ENCODE results near the gene SUGCT. TPM values are rescaled to one million over a fixed set of nuclear protein-coding genes. Genes with fewer than 3 reads are reported as not detected.

The SUGCT gene
- total and polyA plus RNA-seq, 2 of the 13 experiments (the other 11 are each of a cell fraction or from before 2014, with no cell fraction given): 10.1 to 22.2 TPM

GRCh38 chr7:40283391-40283790 is 148.6 kb downstream of the SUGCT start (continued):
- TF ChIP-seq MTF1 (CRISPR knock-in tag; IDR thresholded peaks at IDR 0.05) (no peak), ZNF407 (CRISPR knock-in tag; IDR thresholded peaks at IDR 0.05; ENCODE audit: not compliant biosample characterization) (no peak)

GRCh38 chr7:40288827-40289226 is 154.0 kb downstream of the SUGCT start:
- Histone ChIP-seq H3K4me2 (ENCODE audit: low read depth, low read length) (no peak overlapping the region), H4K20me1 (ENCODE audit: insufficient read depth, low read length) (no peaks in the 10 kb centered on the region), H3K4me1 (ENCODE audit: insufficient read depth, low read length) (no peaks in the 10 kb centered on the region), H3K36me3 (replicated peaks in 1 of 2; ENCODE audit: control insufficient read depth in 1 of 2, insufficient read depth in 2 of 2, low read length in 2 of 2) (no peaks in the 10 kb centered on the region), H3K27me3 (ENCODE audit: control insufficient read depth in 1 of 2, insufficient read depth in 2 of 2, low read length in 2 of 2) (no peaks in the 10 kb centered on the region), H3K9me3 (ENCODE audit: low read length) (no peaks in the 10 kb centered on the region), H3K27ac (ENCODE audit: extremely low read length, insufficient read depth, low read length) (no peak overlapping the region), H3K79me2 (ENCODE audit: insufficient read depth, low read length) (no peaks in the 10 kb centered on the region), H3K4me3 (replicated peaks in 1 of 3; ENCODE audit: insufficient read depth in 1 of 3, low read depth in 2 of 3, low read length in 3 of 3) (no peak overlapping the region), H2AFZ (ENCODE audit: low read length) (no peak overlapping the region), H3K9ac (ENCODE audit: insufficient read depth, low read depth, low read length) (no peak overlapping the region)
- ATAC-seq (no peak), DNase-seq (ENCODE audit: low spot score) (no peak), FAIRE-seq (no peak)
- WGBS (ENCODE audit: low lambda C conversion rate): 81% methylated on average over 2 of the region's 2 CpGs
- ChIA-PET CTCF (ENCODE audit: low intra/inter-chr PET ratio, low total read pairs) (no interaction called here), POLR2A (no interaction called here)
- in situ Hi-C loops (cut with HindIII; ENCODE audit: extremely low pct_ligation_motif_present, low pct_unique_long_range_greater_than_20kb) (no loop called here), intact Hi-C loops (cut with micrococcal nuclease; ENCODE audit: unreplicated experiment) (no loop called here)
- no TSS peak for BruUV-seq (replicated peaks)
- no peak for TF ChIP-seq ATF5 (CRISPR knock-in tag; IDR thresholded peaks at IDR 0.05; ENCODE audit: low read depth)
- TF ChIP-seq ZNF546 (CRISPR knock-in tag; conservative IDR thresholded peaks at IDR 0.05): no peak
- TF ChIP-seq GFI1 (CRISPR knock-in tag; IDR thresholded peaks at IDR 0.05; ENCODE audit: borderline replicate concordance): no peak
- no peak for TF ChIP-seq ZNF839 (CRISPR knock-in tag; IDR thresholded peaks at IDR 0.05; ENCODE audit: borderline replicate concordance)
- no peak for TF ChIP-seq NR3C1 (CRISPR knock-in tag; IDR thresholded peaks at IDR 0.05)
- no peak for TF ChIP-seq ZNF33A (CRISPR knock-in tag; IDR thresholded peaks at IDR 0.05; ENCODE audit: borderline replicate concordance)
- TF ChIP-seq ZNF30 (CRISPR knock-in tag; IDR thresholded peaks at IDR 0.05): no peak
- TF ChIP-seq E2F2 (CRISPR knock-in tag; IDR thresholded peaks at IDR 0.05; ENCODE audit: borderline replicate concordance): no peak
- TF ChIP-seq ZUFSP (CRISPR knock-in tag; IDR thresholded peaks at IDR 0.05; ENCODE audit: borderline replicate concordance): no peak
- TF ChIP-seq HMGA1 (CRISPR knock-in tag; conservative IDR thresholded peaks at IDR 0.05): no peak
